NCI-H526 (cell line): ENCODE results near the gene STAC3.

Source experiments
- DNase-seq, 2 experiments: peaks; one replicate each; lab custom pipeline; 2025; lab: John Stamatoyannopoulos, UW

Gene STAC3

GRCh38 chr12:57211791-57212700 lies 38.9 kb downstream of the STAC3 start:
- DNase-seq: no peak

- DNase-seq: peak; percentile 69 to 87
These were observed 39.9 kb downstream of the STAC3 start for GRCh38 chr12:57210926-57211692.

- no peak for DNase-seq
These were observed 40.5 kb downstream of the STAC3 start for GRCh38 chr12:57210461-57210860.

- no peak for DNase-seq
These were observed 41.1 kb downstream of the STAC3 start for GRCh38 chr12:57209916-57210315.

GRCh38 chr12:57208631-57209282 lies 42.2 kb downstream of the STAC3 start:
- no peak for DNase-seq

- DNase-seq: no peak
These were observed 43.0 kb downstream of the STAC3 start for GRCh38 chr12:57207731-57208630.

GRCh38 chr12:57205931-57206330 lies 45.1 kb downstream of the STAC3 start:
- DNase-seq: no peak

- no peak for DNase-seq
These were observed 45.8 kb downstream of the STAC3 start for GRCh38 chr12:57205186-57205585.

- no peak for DNase-seq
These were observed 46.5 kb downstream of the STAC3 start for GRCh38 chr12:57204454-57204853.

- no peak for DNase-seq
These were observed 47.2 kb downstream of the STAC3 start for GRCh38 chr12:57203791-57204190.

- no peak for DNase-seq
These were observed 47.8 kb downstream of the STAC3 start for GRCh38 chr12:57203201-57203600.

GRCh38 chr12:57202321-57202720 lies 48.7 kb downstream of the STAC3 start:
- no peak for DNase-seq

GRCh38 chr12:57201631-57202030 lies 49.4 kb downstream of the STAC3 start:
- DNase-seq: no peak

GRCh38 chr12:57201219-57201618 lies 49.8 kb downstream of the STAC3 start:
- DNase-seq: no peak

GRCh38 chr12:57200497-57200896 lies 50.5 kb downstream of the STAC3 start:
- DNase-seq: no peak

GRCh38 chr12:57199191-57199590 lies 51.8 kb downstream of the STAC3 start:
- DNase-seq: no peak

- DNase-seq: no peak
These were observed 52.7 kb downstream of the STAC3 start for GRCh38 chr12:57198329-57198728.

GRCh38 chr12:57196956-57197355 lies 54.0 kb downstream of the STAC3 start:
- DNase-seq: peak in 1 of 2 experiments; percentile 75

- peak; percentile 97 for DNase-seq
These were observed 54.5 kb downstream of the STAC3 start for GRCh38 chr12:57196439-57196838.

- peak in 1 of 2 experiments; percentile 72 for DNase-seq
These were observed 55.2 kb downstream of the STAC3 start for GRCh38 chr12:57195611-57196371.

- DNase-seq: no peak
These were observed 55.8 kb downstream of the STAC3 start for GRCh38 chr12:57195186-57195585.
